Activated T-helper 1 cell treated with Interleukin-2 at 50 U/mL for 16 hours (primary cell): Measurements from ENCODE around the gene RAB3A.

Experiments
- DNase-seq: peaks from one replicate; pipeline ENCODE4 v3.0.0-alpha.2; 2020; ENCODE audit warnings: low read depth

The RAB3A gene

DNA sequence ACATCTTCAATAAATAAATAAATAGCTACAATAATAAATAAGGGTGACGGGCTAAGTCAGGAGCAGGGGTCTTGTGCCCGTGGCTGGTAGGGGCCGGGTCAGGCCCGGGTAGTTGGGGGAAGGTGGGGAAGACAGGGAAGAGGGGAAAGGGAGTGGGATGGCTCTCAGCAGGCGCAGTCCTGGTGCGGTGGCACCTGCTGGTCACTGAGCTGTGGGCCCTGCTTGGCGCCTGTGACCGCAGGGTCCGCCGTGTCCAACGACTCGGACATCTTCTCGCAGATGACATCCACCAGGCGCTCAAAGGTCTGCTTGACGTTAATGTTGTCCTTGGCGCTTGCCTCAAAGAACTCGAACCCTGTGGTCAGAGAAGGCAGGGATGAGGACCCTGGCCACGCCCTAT, 6.5 kb downstream of the RAB3A start:
- DNase-seq, result no peak

DNA sequence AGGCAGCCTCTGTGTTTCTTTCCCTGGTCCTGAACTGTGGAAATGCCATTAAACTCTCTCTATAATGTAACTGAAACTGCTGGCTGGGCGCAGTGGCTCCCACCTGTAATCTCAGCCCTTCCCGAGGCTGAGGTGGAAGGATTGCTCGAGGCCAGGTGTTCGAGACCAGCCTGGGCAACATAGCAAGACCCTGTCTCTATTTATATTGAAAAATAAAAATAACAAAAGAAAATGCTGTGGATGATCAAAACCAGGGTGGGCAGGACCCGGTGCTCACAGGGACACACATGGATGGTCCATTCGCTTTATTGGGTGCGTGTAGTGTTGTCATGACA, 7.4 kb downstream of the RAB3A start:
- DNase-seq, result no peak

DNA sequence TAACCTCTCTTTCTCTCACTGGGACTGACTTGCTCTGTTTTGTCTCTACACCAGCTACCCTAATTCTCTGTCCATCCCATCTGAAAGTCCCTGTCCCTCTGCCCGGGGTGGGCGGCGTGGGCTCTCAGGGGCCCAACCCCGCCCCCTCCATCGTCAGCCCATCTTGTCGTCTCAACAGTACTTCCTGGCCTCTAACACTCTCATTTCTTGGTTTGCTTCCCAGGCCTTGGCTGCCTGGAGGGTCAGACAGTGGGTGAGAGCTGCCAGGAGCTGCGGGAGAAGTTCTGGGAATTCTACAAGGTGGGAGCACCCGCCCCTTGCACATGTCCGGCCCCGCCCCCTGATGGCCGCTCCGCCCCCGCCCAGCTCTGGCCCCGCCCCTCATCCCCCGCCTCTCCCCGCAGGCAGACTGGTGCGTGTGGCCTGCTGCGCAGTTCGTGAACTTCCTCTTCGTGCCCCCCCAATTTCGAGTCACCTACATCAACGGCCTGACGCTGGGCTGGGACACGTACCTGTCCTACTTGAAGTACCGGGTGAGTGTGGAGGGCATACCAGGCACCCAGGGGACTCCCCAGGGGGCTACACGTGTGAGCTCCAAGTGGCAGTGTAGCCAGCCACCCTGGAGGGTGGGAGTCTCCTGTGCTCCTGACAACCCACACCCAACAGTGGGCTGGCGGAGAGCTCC, 9.1 kb downstream of the RAB3A start:
- no peak for DNase-seq

GRCh38 chr19:18194181-18194530, 9.7 kb downstream of the RAB3A start:
- no peak for DNase-seq

DNA sequence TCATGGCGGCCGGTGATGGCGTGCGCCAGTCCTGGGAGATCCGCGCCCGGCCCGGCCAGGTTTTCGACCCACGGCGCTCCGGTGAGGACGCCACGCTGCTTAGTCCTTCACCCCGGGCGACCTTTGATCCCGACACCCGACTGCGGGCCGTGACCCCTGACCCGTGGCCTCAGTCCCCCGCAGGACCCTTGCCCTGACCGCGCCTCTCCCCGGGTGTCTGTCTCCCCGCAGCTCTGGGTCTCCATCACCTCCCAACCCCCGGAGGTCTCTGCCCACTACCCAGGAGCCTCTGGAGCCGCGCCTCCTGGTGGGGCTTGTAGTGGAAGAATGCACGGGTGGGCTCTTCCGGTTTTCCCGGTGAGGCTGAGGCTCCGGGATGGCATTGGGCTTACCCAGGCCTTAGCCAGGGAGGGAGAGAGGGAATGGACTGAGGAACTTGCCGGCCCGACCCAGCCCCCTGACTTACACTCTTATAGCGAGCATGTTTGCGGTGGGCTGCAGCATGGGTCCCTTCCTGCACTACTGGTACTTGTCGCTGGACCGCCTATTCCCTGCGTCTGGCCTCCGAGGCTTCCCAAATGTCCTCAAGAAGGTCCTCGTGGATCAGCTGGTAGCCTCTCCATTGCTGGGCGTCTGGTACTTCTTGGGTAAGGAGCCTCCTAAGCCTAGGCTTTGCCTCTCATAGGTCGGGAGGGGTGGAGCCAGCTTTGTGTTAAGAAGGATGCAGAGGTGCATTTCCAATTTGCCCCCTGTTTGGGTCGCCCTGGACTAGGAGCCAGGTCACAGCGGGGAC, 10.3 kb downstream of the RAB3A start:
- DNase-seq, result no peak

- peak; percentile 97 for DNase-seq
Measured at GRCh38 chr19:18192673-18193387, 11.0 kb downstream of the RAB3A start, which contains the start of gene MPV17L2. Gene MPV17L2, plus strand, starts transcription at chr19:18193218. Its CDS starts 64 bp downstream, at chr19:18193282.

- no peak for DNase-seq
Measured at GRCh38 chr19:18191640-18192062, 12.2 kb downstream of the RAB3A start.

DNA sequence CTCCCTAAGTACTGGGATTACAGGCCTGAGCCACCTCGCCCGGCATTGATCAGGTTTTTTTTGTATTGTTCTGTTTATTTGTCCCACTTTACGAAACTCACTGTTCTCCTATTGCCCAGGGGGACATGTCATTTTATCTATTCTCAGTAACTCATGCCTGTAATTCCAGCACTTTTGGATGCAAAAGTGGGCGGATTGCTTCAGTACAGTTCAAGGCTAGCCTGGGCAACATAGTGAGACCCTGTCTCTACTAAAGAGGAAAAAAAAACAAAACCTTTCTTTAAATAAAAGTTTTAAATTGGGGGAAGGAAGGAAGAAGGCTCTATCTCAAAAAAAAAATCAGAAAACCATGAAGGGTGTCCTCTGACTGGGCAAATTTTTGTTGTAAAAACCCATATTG, 13.6 kb downstream of the RAB3A start:
- no peak for DNase-seq

GRCh38 chr19:18185538-18185937, 18.3 kb downstream of the RAB3A start:
- DNase-seq, result no peak

DNA sequence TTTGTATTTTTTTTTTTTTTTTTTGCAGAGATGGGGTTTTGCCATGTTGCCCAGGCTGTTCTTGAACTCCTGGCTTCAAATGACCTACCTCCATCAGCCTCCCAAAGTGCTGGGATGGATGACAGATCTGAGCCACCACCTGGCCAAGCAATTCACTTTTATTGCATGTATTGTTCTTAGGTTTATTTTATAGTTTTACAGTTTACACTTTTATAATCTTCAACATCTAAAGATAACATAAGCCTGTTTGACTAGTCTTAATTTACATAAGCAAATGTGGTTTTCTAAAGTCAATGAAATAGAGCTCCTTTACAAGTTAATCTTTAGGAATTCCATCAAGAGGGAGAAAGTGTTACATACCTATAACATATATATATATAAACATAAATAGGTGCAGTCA, 20.3 kb downstream of the RAB3A start:
- DNase-seq, result no peak

- no peak for DNase-seq
Measured at GRCh38 chr19:18179957-18180356, 23.9 kb downstream of the RAB3A start.

DNA sequence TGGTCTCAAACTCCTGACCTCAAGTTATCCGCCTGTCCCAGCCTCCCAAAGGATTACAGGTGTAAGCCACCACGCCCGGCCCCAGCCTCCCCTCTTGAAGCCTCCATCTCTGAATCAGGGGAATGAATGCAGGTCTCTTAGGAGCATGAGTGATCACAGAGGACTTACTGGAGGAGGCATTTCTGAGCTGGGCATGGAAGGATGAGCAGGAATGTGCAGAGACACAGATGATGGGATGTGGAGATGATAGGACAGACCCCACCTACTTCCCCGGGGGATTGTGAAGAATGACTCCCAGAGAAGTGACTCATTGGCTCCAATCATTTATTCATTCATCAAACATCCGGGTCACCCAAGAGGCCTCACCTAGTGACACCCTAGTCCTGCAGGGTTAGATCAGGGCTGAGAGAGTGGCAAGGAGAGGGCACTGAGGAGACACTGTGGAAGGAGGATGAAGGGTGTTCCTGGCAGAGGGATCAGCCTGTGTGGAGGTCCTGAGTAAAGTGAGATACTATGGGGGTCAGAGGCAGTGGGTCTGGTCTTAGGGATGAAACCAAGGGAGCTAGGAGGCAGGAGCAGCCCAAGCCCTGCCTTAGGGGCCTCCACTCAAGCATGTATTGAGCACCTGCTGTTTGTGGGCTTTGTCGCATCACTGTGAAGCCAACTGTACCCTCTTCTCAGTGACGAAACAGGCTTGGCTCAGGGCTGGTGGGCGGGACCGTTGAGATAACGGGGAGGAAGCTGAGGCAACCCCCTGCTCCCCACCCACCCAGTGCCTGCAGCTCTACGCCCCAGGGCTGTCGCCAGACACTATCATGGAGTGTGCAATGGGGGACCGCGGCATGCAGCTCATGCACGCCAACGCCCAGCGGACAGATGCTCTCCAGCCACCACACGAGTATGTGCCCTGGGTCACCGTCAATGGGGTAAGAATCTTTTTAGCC, 27.2 kb downstream of the RAB3A start:
- no peak for DNase-seq

GRCh38 chr19:18174983-18175382, 28.9 kb downstream of the RAB3A start:
- DNase-seq, result no peak

DNA sequence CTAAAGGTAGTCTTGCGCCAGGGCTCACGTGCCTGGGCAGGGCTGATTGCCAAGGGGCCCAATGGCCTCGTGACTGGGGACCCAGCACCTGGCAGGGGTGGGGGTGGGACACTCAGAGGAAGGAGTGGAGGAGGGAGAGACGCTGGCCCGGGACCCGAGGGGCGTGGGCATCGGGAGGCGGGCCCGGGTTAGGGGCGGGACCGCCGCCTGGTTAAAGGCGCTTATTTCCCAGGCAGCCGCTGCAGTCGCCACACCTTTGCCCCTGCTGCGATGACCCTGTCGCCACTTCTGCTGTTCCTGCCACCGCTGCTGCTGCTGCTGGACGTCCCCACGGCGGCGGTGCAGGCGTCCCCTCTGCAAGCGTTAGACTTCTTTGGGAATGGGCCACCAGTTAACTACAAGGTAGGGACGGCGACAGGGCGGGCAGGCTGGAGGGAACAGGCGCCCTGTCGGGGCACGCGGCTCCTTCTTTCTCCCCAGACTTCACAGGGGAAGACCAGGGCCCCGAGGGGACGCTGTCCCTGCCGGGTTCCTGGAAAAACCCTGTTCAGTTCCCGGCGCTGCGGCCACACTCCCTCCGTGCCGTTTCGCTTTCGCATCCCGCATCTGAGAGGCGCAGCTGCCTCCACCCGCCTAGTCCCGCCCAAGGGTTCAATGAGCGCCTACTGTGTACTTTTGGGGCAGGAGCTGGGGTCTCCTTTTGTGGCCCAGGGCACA, 30.1 kb downstream of the RAB3A start, which contains the start of gene IFI30:
Gene IFI30, plus strand, starts transcription at position 242 of the 717 bp plus-strand sequence. Its CDS starts 29 bp downstream, at position 271.
- peak; percentile 45 for DNase-seq

DNA sequence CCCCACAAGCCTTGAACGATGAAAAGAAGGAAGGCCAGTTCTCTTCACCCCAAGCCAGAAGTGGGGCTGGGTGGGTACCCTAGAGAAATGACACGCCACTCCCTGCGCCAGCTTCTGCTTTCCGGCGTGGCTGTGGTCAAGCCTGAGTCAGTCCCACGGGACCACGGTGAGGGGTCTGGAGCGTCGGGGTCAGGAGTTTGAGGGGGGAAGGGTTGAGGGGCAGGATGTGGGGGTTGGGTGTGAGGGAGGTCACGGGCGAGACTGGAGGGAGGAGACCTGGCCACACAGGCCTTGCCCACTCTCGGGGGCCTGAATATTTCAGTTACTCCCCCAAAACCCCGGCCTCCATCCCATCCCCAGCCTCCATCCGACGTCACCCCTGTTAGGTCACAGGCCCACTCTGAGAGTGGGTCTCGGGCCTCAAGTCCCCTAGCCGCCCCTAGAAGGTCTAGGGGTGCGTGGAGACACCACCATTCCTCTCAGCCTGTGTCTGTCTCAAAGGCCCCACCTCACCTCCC, 30.7 kb downstream of the RAB3A start:
- no peak for DNase-seq

- DNase-seq, result no peak
Measured at GRCh38 chr19:18172331-18173053, 31.4 kb downstream of the RAB3A start.

DNA sequence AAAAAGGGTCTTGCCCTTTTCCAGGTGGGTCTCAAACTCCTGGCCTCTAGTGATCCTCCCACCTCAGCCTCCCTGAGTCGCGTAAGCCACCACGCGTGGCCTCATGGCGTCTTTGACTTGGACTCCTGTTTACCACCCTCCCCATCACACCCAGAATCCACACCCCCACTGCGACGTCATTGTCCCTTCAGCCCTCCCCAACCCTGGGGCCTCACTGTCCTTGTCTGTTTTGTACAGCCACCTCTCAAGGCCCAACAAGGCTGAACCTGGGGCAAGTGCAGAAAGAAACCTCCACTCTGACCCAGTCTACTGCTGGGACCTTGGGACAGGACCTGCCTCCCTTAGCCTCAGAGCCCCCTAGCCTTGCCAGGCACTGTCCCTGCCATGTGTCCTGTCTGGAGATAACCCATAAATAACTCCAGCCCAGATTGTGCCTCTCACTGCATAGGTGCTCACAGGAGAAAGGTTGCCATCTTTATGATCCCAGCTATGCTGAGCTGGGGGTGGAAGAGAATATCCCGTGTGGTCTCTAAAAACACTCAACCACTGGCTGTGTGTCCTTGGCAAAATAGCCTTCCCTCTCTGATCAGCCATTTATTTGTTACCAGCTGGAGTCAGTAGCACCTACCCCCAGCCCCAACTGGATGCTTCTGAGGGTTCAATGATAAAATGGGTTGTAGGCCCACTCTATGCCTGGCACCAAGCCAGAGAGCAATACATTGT, 32.1 kb downstream of the RAB3A start:
- DNase-seq, result no peak

GRCh38 chr19:18170714-18171255, 33.1 kb downstream of the RAB3A start:
- no peak for DNase-seq

GRCh38 chr19:18168673-18169381, 35.0 kb downstream of the RAB3A start:
- DNase-seq, result no peak
